Activated CD4-positive, alpha-beta T cell treated with anti-CD3 and anti-CD28 coated beads, Interleukin-2, Interleukin-6, amounts not matched to agents 100 ng/mL and 50 ng/mL, durations not matched to agents 16 hours and 8 hours (primary cell): ENCODE data around the gene SLC25A2.
"Not testable (repeated sequence)": the region's sequence is repeated elsewhere in the genome, so short reads cannot be mapped to it uniquely, and the experiment has no call there.

Experiments
- DNase-seq: peaks from one replicate; pipeline ENCODE4 v3.0.0-alpha.2; 2020

Gene SLC25A2

DNA sequence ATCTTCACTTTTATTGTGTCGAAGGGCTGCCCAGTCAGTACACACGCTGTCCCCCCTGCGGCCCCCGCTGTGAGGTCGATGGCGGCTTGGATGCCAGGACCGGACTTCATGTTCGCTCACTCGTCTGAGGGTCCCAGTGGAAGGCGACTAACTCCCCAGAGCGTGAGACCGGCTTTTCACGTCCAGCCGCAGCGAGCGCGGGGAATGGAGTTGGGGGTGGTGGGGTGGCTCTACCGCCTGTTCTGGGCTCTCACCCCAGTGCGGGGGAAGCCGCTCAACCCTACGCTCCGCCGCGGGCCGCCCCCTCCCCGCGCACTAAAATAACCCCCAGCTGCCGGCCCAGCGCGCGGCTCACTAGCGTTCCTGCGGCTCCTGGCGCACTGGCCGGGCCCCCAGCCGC lies at the start of gene SLC25A2:
Gene SLC25A2, minus strand, starts transcription at position 294 of the 400 bp plus-strand sequence. Its CDS starts 184 bp downstream, at position 110.
- DNase-seq: no peak

GRCh38 chr5:141351591-141351990 lies 47.7 kb upstream of the SLC25A2 start:
- no peak for DNase-seq

DNA sequence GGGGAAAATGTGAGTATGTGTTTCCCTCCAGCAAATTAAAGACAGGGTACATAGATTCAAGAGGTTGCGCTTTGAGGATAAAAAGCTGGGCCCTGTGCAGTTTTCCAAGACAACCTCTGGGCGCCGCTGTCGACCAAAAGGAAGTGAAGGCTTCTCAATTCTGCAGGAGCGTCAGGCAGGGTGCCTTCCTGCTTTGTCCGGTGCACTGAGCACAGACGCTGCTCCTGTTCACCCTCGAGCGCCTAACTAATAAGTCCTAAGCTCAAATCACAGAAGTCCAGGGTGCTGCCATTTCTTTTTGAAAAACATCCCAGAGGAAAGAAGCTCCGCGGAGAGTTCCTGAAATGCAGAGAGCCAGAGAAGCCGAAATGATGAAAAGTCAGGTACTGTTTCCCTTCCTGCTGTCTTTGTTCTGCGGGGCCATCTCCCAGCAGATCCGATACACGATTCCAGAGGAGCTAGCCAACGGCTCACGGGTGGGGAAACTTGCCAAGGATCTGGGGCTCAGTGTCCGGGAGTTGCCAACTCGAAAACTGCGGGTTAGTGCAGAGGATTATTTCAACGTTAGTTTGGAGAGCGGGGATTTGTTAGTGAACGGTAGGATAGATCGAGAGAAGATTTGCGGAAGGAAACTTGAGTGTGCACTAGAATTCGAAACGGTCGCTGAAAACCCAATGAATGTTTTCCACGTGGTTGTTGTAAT lies 46.2 kb upstream of the SLC25A2 start, which contains the start of gene PCDHGB1:
Gene PCDHGB1, plus strand, starts transcription at position 183 of the 703 bp plus-strand sequence. Its CDS starts 162 bp downstream, at position 345.
- DNase-seq: peak; percentile 35

- DNase-seq: not testable (repeated sequence)
These were observed 42.2 kb upstream of the SLC25A2 start for GRCh38 chr5:141346017-141346416.

GRCh38 chr5:141345327-141345726 lies 41.5 kb upstream of the SLC25A2 start:
- no peak for DNase-seq

GRCh38 chr5:141343953-141344463 lies 40.2 kb upstream of the SLC25A2 start:
- DNase-seq: no peak

DNA sequence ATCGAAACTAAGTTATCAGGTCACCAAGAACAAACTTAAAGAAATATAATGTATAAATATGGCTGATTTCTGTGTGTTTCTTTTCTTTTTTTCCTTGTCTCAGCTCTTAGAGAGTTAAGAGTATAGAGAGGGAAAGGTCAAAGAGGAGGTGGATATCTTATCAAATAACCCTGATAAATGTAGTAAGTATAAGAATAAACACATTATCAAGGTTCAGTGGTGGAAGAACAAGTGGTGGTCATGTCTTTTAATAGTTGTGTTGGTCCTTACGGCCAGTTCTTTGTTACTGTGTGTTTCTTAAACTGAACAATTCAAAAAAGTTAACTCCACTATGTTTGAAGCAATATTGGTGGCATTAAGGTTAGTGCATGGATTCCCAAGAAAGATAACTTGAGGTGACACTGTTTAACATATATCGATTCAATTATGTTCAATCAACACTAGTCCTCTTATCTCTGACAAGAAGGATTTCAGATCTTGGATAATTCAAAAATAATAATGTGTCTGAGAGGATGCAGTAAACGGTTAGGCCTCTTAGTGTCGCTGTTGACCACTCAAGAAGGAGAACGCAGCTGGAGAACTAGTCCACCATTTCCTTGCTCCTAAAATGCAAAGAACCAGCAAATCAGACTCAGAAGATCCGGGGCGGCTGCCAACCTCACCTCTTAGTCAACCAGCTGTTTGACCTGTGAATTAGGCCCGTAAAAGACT lies 39.5 kb upstream of the SLC25A2 start, which contains the start of gene PCDHGA3:
Gene PCDHGA3, plus strand, starts transcription at position 588 of the 711 bp plus-strand sequence. CDS start 205 bp downstream, outside the sequence.
- DNase-seq: peak; percentile 30

- no peak for DNase-seq
These were observed 38.9 kb upstream of the SLC25A2 start for GRCh38 chr5:141342773-141343172.

DNA sequence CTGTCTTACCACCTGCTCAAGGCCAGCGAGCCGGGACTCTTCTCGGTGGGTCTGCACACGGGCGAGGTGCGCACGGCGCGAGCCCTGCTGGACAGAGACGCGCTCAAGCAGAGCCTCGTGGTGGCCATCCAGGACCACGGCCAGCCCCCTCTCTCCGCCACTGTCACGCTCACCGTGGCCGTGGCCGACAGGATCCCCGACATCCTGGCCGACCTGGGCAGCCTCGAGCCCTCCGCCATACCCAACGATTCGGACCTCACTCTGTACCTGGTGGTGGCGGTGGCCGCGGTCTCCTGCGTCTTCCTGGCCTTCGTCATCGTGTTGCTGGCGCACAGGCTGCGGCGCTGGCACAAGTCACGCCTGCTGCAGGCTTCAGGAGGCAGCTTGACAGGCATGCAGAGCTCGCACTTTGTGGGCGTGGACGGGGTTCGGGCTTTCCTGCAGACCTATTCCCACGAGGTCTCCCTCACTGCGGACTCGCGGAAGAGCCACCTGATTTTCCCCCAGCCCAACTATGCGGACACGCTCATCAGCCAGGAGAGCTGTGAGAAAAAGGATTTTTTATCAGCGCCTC lies 37.0 kb upstream of the SLC25A2 start:
- DNase-seq: not testable (repeated sequence)

DNA sequence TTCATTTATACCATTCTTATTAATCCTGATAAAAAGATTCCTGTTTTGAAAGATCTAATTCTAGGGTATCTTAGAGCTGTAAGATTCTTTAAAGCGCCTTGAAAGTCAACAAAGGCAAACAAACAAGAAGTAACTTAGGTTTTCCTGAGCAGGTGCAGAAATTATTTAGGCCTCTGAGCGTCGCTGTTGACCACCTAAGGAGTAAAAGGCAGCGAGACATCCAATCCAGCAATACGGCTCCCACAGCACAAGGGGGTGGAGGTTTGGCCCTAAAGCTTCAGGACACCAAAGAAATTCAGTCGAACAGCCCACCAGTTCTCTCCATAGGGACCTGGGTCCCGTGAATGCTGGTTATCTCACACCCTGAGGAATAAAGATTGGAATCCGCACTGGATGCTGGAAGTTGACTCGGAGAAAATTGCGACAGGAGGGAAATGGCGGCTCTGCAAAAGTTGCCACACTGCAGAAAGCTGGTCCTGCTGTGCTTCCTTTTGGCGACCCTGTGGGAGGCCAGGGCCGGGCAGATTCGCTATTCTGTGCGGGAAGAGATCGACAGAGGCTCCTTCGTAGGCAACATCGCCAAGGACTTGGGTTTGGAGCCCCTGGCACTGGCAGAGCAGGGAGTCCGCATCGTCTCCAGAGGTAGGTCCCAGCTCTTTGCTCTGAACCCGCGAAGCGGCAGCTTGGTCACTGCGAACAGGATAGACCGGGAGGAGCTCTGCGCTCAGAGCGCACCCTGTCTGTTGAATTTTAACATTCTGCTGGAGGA lies 34.9 kb upstream of the SLC25A2 start, which contains the start of gene PCDHGA2:
Gene PCDHGA2, plus strand, starts transcription at position 223 of the 769 bp plus-strand sequence.
- peak; percentile 9 for DNase-seq

DNA sequence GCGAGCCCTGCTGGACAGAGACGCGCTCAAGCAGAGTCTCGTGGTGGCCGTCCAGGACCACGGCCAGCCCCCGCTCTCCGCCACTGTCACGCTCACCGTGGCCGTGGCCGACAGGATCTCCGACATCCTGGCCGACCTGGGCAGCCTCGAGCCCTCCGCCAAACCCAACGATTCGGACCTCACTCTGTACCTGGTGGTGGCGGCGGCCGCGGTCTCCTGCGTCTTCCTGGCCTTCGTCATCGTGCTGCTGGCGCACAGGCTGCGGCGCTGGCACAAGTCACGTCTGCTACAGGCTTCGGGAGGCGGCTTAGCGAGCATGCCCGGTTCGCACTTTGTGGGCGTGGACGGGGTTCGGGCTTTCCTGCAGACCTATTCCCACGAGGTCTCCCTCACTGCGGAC lies 28.7 kb upstream of the SLC25A2 start:
- not testable (repeated sequence) for DNase-seq

DNA sequence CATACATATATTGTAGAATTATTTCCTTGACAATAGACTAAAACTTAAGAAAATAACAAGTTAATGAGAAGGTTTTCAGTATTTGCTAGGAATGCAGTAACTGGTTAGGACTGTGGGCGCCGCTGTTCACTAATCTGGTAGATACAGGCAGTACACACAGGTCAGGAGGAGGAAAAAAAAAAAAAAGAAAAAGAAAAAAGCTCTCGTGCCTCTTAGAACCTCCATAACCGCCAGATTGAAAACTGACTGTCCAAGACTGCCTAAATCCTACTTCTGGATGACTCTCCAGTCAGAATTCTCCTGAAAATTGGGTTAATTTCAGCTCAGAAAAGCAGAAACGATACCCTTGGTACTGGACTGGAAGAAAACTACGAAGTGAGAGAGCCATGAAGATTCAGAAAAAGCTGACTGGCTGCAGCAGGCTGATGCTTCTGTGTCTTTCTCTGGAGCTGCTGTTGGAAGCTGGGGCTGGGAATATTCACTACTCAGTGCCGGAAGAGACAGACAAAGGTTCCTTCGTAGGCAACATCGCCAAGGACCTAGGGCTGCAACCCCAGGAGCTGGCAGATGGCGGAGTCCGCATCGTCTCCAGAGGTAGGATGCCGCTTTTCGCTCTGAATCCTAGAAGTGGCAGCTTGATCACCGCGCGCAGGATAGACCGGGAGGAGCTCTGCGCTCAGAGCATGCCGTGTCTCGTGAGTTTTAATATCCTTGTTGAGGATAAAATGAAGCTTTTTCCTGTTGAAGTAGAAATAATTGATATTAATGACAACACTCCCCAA lies 26.6 kb upstream of the SLC25A2 start, which contains the start of gene PCDHGA1:
Gene PCDHGA1, plus strand, starts transcription at position 216 of the 782 bp plus-strand sequence.
- DNase-seq: peak; percentile 20

- no peak for DNase-seq
These were observed 24.4 kb upstream of the SLC25A2 start for GRCh38 chr5:141328231-141328630.

- DNase-seq: peak; percentile 62
These were observed 22.4 kb upstream of the SLC25A2 start for GRCh38 chr5:141326088-141326854.

GRCh38 chr5:141322261-141322660 lies 18.4 kb upstream of the SLC25A2 start:
- no peak for DNase-seq

GRCh38 chr5:141320225-141321169 lies 16.6 kb upstream of the SLC25A2 start, which contains the start of gene TAF7:
Gene TAF7, minus strand, starts transcription at chr5:141320784. Its CDS starts 740 bp downstream, at chr5:141320044.
- peak; percentile 94 for DNase-seq

DNA sequence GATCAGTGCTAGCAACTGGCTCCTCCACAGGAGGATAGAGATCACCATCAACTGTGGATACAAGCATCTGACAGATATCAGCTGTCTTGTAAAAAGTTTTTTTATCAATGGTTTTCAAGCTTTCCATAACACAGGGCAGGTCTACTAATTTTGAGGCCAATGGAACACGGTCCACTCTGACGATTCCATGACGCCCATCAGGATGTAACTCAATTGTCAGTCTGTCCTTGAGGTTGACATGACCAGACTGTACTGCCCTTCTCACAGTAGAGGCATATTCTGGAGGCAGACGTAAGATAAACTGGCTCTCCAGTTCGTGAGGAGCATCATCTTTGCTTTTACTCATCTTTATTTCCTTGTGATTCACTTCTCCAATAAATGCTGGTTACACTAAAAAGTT lies 15.8 kb upstream of the SLC25A2 start:
- no peak for DNase-seq

GRCh38 chr5:141319202-141319601 lies 15.4 kb upstream of the SLC25A2 start:
- no peak for DNase-seq

DNA sequence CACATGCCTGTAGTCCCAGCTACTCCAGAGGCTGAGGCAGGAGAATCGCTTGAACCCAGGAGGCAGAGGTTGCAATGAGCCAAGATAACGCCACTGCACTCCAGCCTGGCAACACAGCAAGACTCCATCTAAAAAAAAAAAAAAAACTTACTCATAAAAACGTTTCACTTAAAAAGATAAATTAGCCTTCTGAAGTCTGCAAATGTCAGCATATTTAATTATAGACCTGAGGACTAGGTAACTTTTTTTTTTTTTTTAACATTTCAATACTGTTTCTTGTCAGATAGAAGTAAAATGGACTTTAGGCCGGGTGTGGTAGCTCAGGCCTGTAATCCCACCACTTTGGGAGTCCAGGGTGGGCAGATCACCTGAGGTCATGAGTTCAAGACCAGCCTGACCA lies 13.1 kb upstream of the SLC25A2 start:
- not testable (repeated sequence) for DNase-seq
